Lower leg skin (tissue), 3 donors: ENCODE results near the gene SSTR5.

Experiments
- POLR2A ChIP-seq, 2 donors: fragments of 450-650 bp; IDR thresholded peaks; one replicate each; pipeline ENCODE4 v1.6.1; 2016 to 2017; ENCODE audit warnings: antibody characterized with exemption in 2 of 2, mild to moderate bottlenecking in 1 of 2, moderate library complexity in 1 of 2
- TF ChIP-seq, protein P1 (sequence below), 3 donors: fragments of 450-650 bp; IDR thresholded peaks; one replicate each; pipeline ENCODE4 v1.5.1; 2016; ENCODE audit warnings: antibody characterized with exemption in 3 of 3, mild to moderate bottlenecking in 3 of 3, moderate library complexity in 2 of 3

GRCh38 chr16:1070084-1070863, 2.3 kb upstream of the SSTR5 start:
- TF ChIP-seq, protein P1, sequence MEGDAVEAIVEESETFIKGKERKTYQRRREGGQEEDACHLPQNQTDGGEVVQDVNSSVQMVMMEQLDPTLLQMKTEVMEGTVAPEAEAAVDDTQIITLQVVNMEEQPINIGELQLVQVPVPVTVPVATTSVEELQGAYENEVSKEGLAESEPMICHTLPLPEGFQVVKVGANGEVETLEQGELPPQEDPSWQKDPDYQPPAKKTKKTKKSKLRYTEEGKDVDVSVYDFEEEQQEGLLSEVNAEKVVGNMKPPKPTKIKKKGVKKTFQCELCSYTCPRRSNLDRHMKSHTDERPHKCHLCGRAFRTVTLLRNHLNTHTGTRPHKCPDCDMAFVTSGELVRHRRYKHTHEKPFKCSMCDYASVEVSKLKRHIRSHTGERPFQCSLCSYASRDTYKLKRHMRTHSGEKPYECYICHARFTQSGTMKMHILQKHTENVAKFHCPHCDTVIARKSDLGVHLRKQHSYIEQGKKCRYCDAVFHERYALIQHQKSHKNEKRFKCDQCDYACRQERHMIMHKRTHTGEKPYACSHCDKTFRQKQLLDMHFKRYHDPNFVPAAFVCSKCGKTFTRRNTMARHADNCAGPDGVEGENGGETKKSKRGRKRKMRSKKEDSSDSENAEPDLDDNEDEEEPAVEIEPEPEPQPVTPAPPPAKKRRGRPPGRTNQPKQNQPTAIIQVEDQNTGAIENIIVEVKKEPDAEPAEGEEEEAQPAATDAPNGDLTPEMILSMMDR (IDR thresholded peaks at IDR 0.05), result no peak
- TF ChIP-seq POLR2A (IDR thresholded peaks at IDR 0.05), result no peak
